Measurements from ENCODE around the gene ZNF584.

The ZNF584 gene

DNA sequence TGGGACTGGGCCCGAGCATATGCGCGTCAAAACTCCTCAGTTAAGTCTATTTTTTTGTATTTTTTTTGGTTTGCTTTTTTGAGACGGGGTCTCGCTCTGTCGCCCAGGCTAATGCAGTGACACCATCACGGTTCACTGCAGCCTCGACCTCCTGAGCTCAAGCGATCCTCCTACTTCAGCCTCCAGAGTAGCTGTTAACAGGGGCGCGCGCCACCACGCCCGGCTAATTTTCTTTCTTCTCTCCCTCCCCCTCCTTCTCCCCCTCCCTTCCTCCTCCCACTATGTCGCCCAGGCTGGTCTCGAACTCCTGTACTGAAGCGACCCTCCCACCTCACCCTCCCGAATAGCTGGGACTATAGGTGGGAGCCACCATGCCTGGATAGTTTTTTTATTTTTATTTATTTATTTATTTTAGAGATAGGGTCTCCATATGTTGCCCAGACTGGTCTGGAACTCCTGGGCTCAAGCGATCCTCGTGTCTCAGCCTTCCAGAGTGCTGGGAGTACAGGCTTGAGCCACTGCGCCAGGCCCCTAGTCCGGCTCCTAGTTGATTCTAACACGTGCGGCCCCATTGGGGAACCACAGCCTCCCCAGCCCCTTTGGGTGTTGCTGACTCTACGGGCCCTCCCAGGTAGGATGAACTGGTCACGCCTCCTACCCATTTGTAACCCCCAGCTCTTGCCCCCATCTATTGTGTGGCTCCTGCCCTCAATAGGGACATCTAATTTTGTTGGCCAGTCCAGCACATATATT is 26.8 kb upstream of the ZNF584 start:
- DNase-seq = no peak
- Histone ChIP-seq H2AFZ (ENCODE audit: low read length) (0 out of 2 replicates have a peak overlapping the region, but pooled peaks have one; percentile 17), H4K20me1 (ENCODE audit: insufficient read depth, low read length) (no peaks in the 10 kb centered on the region), H3K9ac (ENCODE audit: low read length) (peak overlapping the region; percentile 62), H3K27me3 (replicated peaks; ENCODE audit: insufficient read depth, low read length) (no peaks in the 10 kb centered on the region), H3K4me3 (ENCODE audit: low read length) (peak overlapping the region; percentile 56), H3K9me3 (replicated peaks; ENCODE audit: insufficient read depth, low read length) (no peaks in the 10 kb centered on the region), H3K79me2 (ENCODE audit: low read length) (no peaks in the 10 kb centered on the region), H3K4me2 (ENCODE audit: low read depth, low read length) (peak overlapping the region; percentile 61; the same call in 1 of the 2 replicates), H3K4me1 (ENCODE audit: low read length) (0 out of 2 replicates have a peak, but pooled peaks cover 6% of the 10 kb centered on the region), H3F3A (ENCODE audit: insufficient read depth, low read length) (peaks cover 3% of the 10 kb centered on the region; the same call in 1 of the 2 replicates), H3K27ac (ENCODE audit: low read length) (peak overlapping the region; percentile 50; the same call in 1 of the 2 replicates), H3K9me2 (replicated peaks; ENCODE audit: insufficient read depth, low read length) (no peaks in the 10 kb centered on the region), H3K36me3 (replicated peaks; ENCODE audit: insufficient read depth, low read length) (no peaks in the 10 kb centered on the region)
- TF ChIP-seq EZH2 (optimal IDR thresholded peaks at IDR 0.05; ENCODE audit: low read depth, low read length) (no peak), CTCF (IDR thresholded peaks at IDR 0.05; ENCODE audit: low read length) (no peak), EZH2phosphoT487 (IDR thresholded peaks at IDR 0.05; ENCODE audit: low read length) (no peak)

- H3F3A ChIP-seq (ENCODE audit: insufficient read depth, low read length) = peaks cover 3% of the 10 kb centered on the region; the same call in 1 of the 2 replicates
- no peaks in the 10 kb centered on the region for H3K9me2 ChIP-seq (replicated peaks; ENCODE audit: insufficient read depth, low read length)
- no peak overlapping the region for H3K4me2 ChIP-seq (ENCODE audit: low read depth, low read length)
- H3K36me3 ChIP-seq (replicated peaks; ENCODE audit: insufficient read depth, low read length) = peaks cover 3% of the 10 kb centered on the region; the same call in 1 of the 2 replicates
- no peak overlapping the region for H3K27ac ChIP-seq (ENCODE audit: low read length)
- H4K20me1 ChIP-seq (ENCODE audit: insufficient read depth, low read length) = no peaks in the 10 kb centered on the region
- no peak for DNase-seq
- TF ChIP-seq EZH2 (optimal IDR thresholded peaks at IDR 0.05; ENCODE audit: low read depth, low read length) = no peak
- no peak for TF ChIP-seq EZH2phosphoT487 (IDR thresholded peaks at IDR 0.05; ENCODE audit: low read length)
- no peak for TF ChIP-seq CTCF (IDR thresholded peaks at IDR 0.05; ENCODE audit: low read length)
- H3K4me3 ChIP-seq (ENCODE audit: low read length) = no peak overlapping the region
- peaks cover 10% of the 10 kb centered on the region for H3K79me2 ChIP-seq (ENCODE audit: low read length)
- H2AFZ ChIP-seq (ENCODE audit: low read length) = no peak overlapping the region
- 0 out of 2 replicates have a peak, but pooled peaks cover 10% of the 10 kb centered on the region for H3K4me1 ChIP-seq (ENCODE audit: low read length)
- H3K9ac ChIP-seq (ENCODE audit: low read length) = no peak overlapping the region
- no peaks in the 10 kb centered on the region for H3K27me3 ChIP-seq (replicated peaks; ENCODE audit: insufficient read depth, low read length)
- H3K9me3 ChIP-seq (replicated peaks; ENCODE audit: insufficient read depth, low read length) = no peaks in the 10 kb centered on the region
These were observed 25.3 kb upstream of the ZNF584 start for GRCh38 chr19:58382997-58383603.

GRCh38 chr19:58385313-58385890 is 23.0 kb upstream of the ZNF584 start:
- no peaks in the 10 kb centered on the region for H4K20me1 ChIP-seq (ENCODE audit: insufficient read depth, low read length)
- peaks cover 10% of the 10 kb centered on the region; the same call in 1 of the 2 replicates for H3K36me3 ChIP-seq (replicated peaks; ENCODE audit: insufficient read depth, low read length)
- TF ChIP-seq CTCF (IDR thresholded peaks at IDR 0.05; ENCODE audit: low read length) (no peak), EZH2 (optimal IDR thresholded peaks at IDR 0.05; ENCODE audit: low read depth, low read length) (no peak), EZH2phosphoT487 (IDR thresholded peaks at IDR 0.05; ENCODE audit: low read length) (no peak)
- H3K79me2 ChIP-seq (ENCODE audit: low read length) = peaks cover 23% of the 10 kb centered on the region
- H3K4me2 ChIP-seq (ENCODE audit: low read depth, low read length) = no peak overlapping the region
- no peaks in the 10 kb centered on the region for H3K9me2 ChIP-seq (replicated peaks; ENCODE audit: insufficient read depth, low read length)
- no peak overlapping the region for H3K27ac ChIP-seq (ENCODE audit: low read length)
- no peaks in the 10 kb centered on the region for H3K9me3 ChIP-seq (replicated peaks; ENCODE audit: insufficient read depth, low read length)
- 0 out of 2 replicates have a peak, but pooled peaks cover 10% of the 10 kb centered on the region for H3K4me1 ChIP-seq (ENCODE audit: low read length)
- no peak overlapping the region for H3K9ac ChIP-seq (ENCODE audit: low read length)
- no peaks in the 10 kb centered on the region for H3K27me3 ChIP-seq (replicated peaks; ENCODE audit: insufficient read depth, low read length)
- peaks cover 3% of the 10 kb centered on the region; the same call in 1 of the 2 replicates for H3F3A ChIP-seq (ENCODE audit: insufficient read depth, low read length)
- no peak overlapping the region for H3K4me3 ChIP-seq (ENCODE audit: low read length)
- DNase-seq = no peak
- H2AFZ ChIP-seq (ENCODE audit: low read length) = no peak overlapping the region
